ENCODE results near the gene PLA2G5. TPM values are rescaled to one million over a fixed set of nuclear protein-coding genes. Genes with fewer than 3 reads are reported as not detected.
"Not testable (repeated sequence)": the region's sequence is repeated elsewhere in the genome, so short reads cannot be mapped to it uniquely, and the experiment has no call there.

The PLA2G5 gene
- polyA plus RNA-seq, 1 donor: 0.25 TPM

GRCh38 chr1:20115479-20115878, 45.5 kb downstream of the PLA2G5 start:
- DNase-seq (ENCODE audit: low read depth): no peak

DNA sequence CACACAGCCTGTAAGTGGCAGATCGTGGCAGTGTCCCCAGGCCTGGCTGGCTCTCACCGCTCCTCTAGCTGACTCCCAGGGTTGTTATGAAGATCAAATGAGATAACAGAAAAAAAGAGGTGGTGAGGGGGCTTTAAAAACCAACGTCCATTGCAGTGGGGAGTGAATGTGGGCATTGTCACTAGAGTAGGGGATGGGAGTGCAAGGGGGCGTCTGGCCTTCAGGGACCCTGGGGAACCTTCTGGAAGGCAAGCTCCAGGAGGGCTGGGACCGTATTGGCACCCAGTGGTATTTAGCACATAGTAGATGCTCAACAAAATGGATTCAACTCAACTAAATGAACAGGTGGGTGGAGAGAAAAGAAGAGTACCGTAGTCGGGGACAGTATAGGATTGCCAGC, 45.9 kb downstream of the PLA2G5 start:
- no peak for DNase-seq (ENCODE audit: low read depth)

DNA sequence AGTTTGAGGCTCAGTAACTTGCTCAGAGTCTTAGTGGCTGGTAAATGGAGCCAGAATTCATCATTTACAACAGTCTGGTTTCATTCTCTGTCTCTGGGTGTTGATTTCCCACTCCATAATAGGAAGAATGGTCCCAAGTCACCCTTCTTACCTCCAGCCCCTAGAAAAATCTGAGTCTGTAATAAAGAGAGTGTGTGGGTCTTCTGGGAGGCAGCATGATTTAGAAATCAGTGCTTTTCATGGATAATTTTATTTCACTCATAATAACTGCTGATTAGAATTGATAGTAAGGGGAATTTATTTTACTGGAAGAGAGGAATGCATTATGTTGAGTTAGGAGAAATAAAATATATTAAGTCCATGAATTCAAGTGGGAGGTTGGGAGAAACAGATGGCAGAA, 47.2 kb downstream of the PLA2G5 start:
- DNase-seq (ENCODE audit: low read depth): no peak

GRCh38 chr1:20119347-20119746, 49.4 kb downstream of the PLA2G5 start, which contains the start of gene PLA2G2D:
PLA2G2D (minus strand) TSS chr1:20119536; CDS start chr1:20119498, 38 bp downstream.
- DNase-seq (ENCODE audit: low read depth): no peak

GRCh38 chr1:20120796-20121195, 50.8 kb downstream of the PLA2G5 start:
- no peak for DNase-seq (ENCODE audit: low read depth)

DNA sequence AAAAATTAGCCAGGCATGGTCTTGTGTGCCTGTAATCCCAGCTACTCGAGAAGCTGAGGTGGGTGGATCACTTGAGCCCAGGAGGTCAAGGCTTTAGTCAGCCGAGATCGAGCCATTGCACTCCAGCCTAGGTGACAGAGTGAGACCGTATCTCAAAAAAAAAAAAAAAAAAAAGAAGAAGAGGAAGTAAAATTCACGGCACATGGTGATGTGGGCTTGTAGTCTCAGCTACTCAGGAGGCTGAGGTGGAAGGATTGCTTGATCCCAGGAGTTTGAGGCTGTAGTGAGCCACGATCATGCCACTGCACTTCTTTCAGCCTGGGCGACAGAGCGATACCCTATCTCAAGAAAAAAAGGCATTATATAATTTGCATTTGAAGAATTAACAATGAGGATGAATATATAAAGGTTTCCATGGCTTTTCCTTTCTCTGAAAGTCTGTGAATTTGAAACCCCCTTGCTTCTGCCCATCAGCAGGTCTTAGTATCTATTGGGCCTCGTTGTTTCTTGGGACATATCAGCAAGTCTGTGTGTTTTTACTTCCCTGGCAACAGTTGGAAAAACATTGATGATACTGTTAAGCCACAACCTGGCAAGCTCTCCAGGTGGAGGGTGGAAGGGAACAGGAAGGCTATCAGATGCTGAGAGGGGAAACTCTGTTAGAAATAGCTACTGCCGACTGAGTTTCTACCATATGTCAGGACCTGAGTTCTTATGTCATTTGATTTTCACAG, 53.9 kb downstream of the PLA2G5 start:
- no peak for DNase-seq (ENCODE audit: low read depth)

- no peak for DNase-seq (ENCODE audit: low read depth)
These were observed 54.6 kb downstream of the PLA2G5 start for GRCh38 chr1:20124456-20125057.

- no peak for DNase-seq (ENCODE audit: low read depth)
These were observed 55.1 kb downstream of the PLA2G5 start for GRCh38 chr1:20125100-20125499.

DNA sequence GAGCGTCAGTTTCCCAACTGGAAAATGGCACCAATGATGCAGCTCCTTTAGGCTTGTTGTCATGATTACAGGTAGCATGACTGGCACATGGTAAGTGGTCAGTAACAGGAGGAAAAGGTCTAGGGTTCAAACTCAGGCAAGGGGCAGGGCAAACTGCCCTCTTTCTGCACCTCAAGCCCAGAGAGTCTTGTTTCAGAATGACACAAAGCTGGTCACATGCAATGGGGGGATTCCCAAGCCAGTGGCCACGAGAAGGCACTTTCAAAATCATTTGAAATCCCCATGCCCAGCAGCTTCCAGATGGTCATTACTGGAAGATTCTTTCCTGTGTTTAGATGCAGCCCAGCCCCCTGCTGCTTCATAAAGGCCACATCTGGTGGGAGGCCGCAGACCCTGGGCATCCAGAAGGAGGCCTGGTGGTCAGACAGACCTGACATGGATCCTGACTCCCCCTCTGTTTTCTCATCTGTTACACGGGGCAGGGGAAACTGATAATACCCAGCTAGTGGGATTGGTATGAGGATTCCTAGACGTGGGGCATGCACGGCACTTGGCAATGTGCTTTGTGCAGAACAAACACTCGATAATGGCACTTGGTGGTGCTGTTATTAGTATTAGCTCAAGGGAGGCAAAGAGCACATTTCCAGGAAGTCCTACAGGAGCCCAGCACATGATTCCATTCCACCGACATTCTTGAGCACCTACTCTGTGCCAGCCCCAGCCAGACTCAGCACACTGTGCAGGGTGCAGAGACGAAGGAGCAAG, 56.2 kb downstream of the PLA2G5 start:
- no peak for DNase-seq (ENCODE audit: low read depth)

DNA sequence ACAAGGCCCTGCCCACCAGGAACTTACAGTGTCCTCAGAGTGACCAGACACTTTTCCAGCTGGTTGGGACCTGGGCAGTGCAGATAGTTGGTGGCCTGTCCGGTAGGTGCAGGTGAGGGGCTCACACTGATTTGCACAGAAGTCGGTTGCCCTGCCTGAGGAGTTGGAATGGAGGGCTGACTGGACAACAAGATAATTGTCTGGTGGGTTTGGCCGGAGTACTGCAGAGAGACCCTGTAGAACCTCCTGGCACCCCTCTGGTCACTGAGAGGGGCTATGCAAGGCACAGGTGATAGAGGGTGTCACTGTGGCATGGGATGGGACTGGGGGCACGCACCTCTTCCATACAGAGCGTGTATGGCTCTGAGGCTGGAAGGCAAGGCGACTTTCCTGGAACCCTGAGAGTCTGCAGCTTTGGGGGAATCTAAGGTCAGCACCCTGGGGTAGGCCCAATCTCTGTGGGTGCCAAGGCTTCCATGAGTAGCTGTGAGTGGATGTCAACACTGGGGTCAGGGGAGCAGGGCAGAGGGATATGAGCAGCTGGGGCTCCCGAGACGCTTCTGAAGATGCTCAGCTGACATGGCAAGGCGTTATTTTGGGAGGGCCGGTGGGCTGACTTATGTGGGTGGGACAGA, 56.9 kb downstream of the PLA2G5 start:
- no peak for DNase-seq (ENCODE audit: low read depth)

- DNase-seq (ENCODE audit: low read depth): not testable (repeated sequence)
These were observed 60.5 kb downstream of the PLA2G5 start for GRCh38 chr1:20130518-20130917.

DNA sequence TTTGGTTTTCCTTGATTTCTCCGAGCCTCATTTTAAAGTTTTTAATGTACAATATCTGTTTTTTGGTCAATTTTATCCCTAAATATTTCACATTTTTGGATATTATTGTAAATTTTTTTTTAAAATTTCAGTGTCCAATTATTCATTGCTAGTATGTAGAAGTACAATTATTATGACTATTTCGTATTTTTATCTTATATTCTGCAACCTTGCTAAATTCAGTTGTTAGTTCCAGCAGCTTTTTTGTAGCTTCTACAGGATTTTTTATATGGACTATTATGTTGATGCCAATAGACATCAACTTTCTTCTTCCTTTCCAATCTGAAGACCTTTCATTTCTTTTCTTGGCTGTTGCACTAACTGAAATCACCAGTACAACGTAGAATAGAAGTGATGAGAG, 65.0 kb downstream of the PLA2G5 start:
- no peak for DNase-seq (ENCODE audit: low read depth)

DNA sequence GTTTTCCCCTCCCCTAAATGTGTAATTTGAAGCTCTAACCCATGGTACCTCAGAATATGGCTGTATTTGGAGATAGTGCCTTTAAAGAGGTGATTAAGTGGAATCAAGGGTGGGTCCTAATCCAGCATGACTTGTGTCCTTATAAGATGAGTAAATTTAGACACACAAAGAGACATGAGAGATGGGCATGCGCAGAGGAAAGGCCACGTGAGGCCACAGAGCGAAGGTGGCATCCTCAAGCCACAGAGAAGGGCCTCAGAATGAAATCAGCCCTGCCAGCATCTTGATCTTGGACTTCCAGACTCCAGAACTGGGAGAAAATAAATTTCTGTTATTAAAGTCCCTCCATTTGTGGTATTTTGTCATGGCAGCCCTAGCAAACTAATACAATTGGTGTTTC, 66.3 kb downstream of the PLA2G5 start:
- no peak for DNase-seq (ENCODE audit: low read depth)

DNA sequence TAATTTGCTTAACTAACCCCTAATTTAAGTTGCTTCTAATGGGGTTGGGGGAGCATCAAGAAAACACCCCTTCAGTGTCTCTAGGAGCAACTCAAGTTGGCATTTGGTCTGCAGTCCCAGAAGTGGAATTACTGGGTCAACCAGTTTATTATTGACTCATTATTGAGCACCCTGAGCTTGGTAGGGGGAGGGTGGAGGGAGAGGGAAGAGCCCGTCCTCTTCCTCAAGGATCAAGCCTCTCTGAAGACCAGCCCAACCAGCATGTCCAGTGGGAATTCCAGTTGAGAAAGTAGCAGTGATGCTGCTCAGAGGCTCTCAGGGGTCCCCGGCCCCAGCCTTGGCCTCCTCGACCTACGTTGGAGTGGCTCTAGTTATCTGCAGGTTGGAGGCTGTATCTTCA, 67.1 kb downstream of the PLA2G5 start:
- DNase-seq (ENCODE audit: low read depth): no peak

DNA sequence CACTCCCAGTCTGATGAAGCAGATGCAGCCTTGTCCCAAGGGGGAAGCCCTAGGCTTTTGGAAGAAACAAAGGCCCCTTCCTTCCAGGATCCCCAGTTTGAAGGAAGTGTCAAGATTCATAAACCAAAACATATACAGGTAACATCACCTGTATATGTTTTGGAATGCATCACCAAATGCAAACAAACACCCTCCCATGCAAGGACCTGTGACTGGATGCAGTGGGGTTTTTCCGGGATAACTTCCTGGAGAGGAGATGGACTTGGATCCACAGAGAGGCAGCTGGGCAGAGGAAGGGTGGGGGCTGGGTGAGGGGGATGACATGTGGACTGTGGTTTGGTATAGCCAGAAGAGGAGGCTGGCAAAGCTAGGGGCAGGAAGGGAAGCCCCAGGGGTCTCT, 67.6 kb downstream of the PLA2G5 start:
- no peak for DNase-seq (ENCODE audit: low read depth)

DNA sequence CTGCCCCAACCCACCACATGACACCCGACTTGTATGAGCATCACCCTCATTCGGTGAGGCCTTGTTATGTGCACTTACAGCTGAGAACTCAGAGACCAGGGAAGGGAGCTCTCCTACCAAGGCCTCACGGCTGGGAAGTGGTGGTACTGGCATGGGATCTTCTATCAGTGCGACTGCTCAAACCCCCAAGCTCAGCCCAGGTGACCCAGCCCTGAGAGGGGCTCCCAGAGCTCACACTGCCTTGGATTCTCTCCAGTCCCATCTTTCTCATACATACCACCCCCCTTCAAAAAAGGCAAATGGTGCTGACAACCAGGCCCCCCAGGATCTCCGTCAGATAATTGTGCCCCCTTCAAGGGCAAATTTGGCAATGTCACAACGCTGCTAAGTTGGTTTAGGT, 68.4 kb downstream of the PLA2G5 start:
- DNase-seq (ENCODE audit: low read depth): no peak

- DNase-seq (ENCODE audit: low read depth): no peak
These were observed 69.1 kb downstream of the PLA2G5 start, which contains the start of gene PLA2G2F for GRCh38 chr1:20138961-20139550. PLA2G2F (plus strand) TSS chr1:20139323; CDS start chr1:20139428, 105 bp downstream.

- no peak for DNase-seq (ENCODE audit: low read depth)
These were observed 70.0 kb downstream of the PLA2G5 start for GRCh38 chr1:20139776-20140612.

DNA sequence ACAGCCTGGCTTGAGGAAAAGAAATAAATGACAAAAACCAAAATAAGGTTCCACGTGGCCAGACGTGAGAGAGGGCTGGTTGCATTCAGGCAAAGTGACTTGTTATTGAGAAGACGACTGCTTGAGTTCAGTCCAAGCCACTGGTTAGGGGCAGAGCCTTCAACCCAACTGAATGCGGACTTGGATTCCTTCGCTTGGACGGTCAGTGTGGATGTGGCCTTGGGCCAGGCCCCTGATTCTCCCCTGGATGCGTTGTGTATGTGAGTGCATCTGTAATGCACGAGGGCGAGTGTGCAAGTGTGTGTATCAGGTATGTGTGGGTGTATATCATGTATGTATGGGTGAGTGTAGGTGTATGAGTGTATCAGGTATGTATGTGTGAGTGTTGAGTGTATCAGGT, 71.0 kb downstream of the PLA2G5 start:
- no peak for DNase-seq (ENCODE audit: low read depth)

- DNase-seq (ENCODE audit: low read depth): no peak
These were observed 71.5 kb downstream of the PLA2G5 start for GRCh38 chr1:20141466-20141865.
